LNCaP clone FGC (cell line): Measurements from ENCODE around the gene LMX1B.

ENCODE experiments used
- DNase-seq: peaks from one replicate; pipeline ENCODE4 v3.0.0-alpha.2; 2011; ENCODE audit warnings: low read depth
- H3K4me3 ChIP-seq: 2 replicates; pipeline ENCODE4 v1.5.1; 2011; ENCODE audit warnings: mild to moderate bottlenecking, low read depth, low read length, control low read depth
- TF ChIP-seq, protein P1 (sequence below): IDR thresholded peaks from 2 replicates; pipeline ENCODE4 v1.5.1; 2012; ENCODE audit warnings: mild to moderate bottlenecking; ENCODE audit not compliant: control insufficient read depth, insufficient read depth; ENCODE audit errors: extremely low read depth

LMX1B gene

DNA sequence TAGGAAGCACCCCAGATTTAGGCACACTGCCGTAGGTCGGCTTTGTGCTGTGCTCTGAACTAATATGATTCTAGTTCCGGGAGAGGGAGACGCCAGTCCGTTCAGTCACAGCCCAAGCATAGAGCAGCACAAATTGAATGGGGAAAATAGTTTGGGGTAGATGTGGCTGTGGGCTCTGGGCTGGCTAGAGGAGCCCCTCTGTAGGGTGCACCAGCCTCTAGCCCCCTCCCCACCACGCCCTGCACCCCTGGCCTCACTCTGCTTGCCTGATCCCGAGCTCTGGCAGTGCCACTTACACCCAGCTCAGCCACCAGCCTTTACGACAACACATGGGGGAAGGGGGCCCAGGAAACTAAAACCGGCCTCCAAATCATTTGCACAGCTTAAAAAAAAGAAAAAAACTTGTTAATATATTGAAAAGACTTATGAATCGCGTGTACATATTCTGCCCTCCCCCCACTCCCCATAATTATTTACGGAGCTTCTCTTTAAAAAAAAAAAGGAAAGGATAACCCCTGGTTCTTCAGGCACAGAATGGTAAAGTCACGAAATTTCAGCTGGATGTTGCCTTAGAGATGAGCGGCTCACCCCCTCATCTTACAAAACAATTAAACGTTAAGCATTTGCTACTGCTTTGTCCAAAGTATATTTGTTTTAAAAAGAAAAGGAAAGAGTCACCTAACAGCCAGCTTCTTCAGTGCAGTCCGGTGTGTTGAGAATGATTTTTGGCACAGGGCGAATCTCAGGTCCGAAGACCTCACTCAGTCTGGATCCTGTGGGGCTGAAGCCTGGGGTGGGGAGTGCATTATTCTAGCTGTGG, 3.5 kb downstream of the LMX1B start:
- TF ChIP-seq, protein P1, sequence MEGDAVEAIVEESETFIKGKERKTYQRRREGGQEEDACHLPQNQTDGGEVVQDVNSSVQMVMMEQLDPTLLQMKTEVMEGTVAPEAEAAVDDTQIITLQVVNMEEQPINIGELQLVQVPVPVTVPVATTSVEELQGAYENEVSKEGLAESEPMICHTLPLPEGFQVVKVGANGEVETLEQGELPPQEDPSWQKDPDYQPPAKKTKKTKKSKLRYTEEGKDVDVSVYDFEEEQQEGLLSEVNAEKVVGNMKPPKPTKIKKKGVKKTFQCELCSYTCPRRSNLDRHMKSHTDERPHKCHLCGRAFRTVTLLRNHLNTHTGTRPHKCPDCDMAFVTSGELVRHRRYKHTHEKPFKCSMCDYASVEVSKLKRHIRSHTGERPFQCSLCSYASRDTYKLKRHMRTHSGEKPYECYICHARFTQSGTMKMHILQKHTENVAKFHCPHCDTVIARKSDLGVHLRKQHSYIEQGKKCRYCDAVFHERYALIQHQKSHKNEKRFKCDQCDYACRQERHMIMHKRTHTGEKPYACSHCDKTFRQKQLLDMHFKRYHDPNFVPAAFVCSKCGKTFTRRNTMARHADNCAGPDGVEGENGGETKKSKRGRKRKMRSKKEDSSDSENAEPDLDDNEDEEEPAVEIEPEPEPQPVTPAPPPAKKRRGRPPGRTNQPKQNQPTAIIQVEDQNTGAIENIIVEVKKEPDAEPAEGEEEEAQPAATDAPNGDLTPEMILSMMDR: no peak
- no peak for DNase-seq
- no peak overlapping the region for H3K4me3 ChIP-seq

DNA sequence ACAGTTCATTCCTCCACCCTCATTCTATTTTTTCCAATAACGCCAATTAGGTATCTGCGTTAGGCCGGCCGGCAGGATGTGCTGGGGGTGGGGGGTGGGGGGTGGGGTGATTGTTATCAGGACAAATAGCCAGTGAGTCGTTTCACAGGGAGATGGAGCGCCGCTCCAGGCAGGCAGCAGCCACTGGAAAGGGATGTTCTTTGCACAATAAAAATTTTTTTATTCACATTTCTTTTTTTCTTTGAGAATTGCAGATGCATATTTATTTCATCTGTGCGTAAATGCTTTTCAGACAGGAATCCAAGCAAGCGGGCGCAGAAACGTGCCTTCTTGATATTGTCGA, 4.1 kb downstream of the LMX1B start:
- TF ChIP-seq, protein P1: no peak
- no peak overlapping the region for H3K4me3 ChIP-seq
- no peak for DNase-seq

DNA sequence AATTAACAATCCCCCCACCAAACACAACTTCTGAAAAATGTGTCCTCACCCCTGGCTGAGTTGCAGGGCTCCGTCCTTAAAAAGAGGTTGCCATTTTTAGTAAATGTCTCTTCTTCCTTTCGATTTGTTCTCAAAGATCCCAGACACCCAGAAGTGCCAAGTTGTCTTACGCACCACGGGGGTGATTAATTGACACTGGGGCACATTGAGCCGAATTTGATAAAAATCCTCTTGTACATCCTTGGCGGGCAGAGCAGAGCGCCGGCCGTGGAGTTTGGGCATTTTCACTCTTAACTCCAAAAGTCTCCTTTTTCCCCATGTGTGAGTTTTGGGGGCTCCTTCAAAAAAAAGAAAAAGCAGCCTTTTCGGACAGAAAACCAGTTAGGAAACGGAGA, 4.5 kb downstream of the LMX1B start:
- TF ChIP-seq, protein P1: no peak
- DNase-seq: no peak
- no peak overlapping the region for H3K4me3 ChIP-seq

DNA sequence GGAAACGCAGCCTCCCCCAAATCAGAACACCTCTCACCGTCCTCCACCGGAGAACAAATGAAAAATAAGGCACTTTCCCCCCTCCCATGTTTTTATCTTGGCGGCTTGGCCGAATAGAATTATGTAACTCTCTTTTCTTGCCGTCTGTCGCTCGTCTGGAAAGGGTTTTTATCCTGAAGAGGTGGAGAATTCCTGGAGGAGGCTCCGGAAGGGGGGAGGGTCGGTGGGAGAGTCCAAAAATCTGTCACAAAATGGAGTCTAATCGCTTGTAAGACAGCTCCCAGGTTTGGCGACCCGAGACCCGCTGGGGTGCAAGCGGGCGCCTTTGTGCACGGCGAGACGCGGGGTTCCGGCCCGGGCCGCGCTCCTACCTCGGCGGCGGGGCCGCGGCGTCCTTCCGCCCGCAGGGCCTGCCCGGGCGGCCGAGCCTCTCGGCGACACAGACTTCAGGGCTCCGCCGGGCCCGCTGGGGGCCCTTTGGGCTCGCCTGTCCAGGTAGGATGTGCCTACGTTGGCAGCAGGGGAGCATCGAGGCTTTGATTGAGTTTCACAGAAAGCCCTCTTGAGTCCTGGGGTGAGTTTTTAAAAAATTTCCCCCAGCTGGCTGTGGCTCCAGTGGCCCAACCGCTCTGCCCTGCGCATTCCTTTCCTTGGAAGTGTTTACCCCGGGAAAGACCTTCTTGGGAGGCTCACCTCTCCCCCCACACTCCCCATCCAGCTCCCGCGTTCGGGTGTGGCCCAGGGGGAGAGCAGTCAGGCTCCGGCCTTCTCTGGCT, 5.0 kb downstream of the LMX1B start:
- no peak for DNase-seq
- TF ChIP-seq, protein P1: no peak
- no peak overlapping the region for H3K4me3 ChIP-seq

DNA sequence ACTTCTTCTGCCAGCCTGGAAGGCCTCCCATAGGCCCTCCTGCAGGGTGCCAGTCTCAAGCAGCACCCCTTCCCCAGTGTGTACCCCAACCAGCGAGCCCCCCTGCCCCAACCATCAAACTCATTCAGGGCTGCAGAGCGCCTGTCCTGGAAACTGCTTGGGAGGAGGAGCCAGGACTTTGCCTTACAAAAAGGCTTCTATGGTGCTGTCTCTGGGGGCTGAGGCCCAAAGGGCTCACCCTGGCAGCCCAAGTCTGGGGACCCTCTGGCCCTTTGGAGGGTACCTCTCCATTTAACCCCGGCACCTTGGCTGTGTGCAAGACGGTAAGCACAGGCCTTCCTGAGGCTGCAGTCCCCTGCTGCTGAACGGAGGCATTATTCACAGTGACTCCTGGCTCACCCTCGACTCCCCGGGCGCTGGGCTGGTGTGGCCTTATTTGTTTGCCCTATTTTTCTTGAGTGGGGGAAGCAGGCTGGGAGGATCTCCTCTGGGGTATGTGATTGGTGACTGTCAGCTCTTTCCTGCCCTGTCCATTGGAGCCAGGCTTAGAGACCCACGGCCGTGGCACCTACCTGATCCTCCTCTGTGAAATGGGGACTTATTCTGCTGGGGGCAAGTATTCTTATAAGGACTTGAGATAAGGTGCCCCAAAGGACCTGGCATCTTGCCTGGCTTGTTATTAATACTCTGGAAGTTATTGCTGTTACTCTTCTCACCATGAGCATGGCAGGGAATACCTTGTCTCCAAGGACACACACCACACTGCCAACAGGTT, 5.8 kb downstream of the LMX1B start:
- TF ChIP-seq, protein P1: no peak
- DNase-seq: no peak
- no peak overlapping the region for H3K4me3 ChIP-seq

DNA sequence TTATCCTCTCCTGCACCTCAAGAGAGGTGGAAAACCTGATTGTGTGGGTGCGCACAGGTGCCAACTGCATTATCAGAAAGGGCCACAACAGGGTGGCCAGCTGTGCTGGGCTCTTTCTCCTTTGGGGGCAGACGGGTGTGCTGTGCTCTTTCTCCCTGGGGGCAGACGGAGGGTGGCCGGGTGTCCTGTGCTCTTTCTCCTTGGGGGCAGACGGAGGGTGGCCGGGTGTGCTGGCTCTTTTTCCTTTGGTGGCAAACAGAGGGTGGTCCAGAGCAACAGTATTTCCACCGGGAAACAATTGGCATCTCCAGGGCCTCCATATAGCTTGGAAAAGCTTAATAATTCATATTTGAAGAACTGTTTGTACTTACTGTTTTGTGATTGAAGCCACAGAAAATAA, 6.8 kb downstream of the LMX1B start:
- H3K4me3 ChIP-seq: no peak overlapping the region
- no peak for DNase-seq
- TF ChIP-seq, protein P1: no peak
